ENCODE results near the gene FNTB.

- TF ChIP-seq, protein P1, sequence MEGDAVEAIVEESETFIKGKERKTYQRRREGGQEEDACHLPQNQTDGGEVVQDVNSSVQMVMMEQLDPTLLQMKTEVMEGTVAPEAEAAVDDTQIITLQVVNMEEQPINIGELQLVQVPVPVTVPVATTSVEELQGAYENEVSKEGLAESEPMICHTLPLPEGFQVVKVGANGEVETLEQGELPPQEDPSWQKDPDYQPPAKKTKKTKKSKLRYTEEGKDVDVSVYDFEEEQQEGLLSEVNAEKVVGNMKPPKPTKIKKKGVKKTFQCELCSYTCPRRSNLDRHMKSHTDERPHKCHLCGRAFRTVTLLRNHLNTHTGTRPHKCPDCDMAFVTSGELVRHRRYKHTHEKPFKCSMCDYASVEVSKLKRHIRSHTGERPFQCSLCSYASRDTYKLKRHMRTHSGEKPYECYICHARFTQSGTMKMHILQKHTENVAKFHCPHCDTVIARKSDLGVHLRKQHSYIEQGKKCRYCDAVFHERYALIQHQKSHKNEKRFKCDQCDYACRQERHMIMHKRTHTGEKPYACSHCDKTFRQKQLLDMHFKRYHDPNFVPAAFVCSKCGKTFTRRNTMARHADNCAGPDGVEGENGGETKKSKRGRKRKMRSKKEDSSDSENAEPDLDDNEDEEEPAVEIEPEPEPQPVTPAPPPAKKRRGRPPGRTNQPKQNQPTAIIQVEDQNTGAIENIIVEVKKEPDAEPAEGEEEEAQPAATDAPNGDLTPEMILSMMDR (IDR thresholded peaks at IDR 0.05; ENCODE audit: insufficient read depth, low read depth, low read length) = no peak
- TF ChIP-seq EZH2 (IDR thresholded peaks at IDR 0.05; ENCODE audit: insufficient read depth, low read length) = no peak
Observed at GRCh38 chr14:65007202-65007601, 20.5 kb downstream of the FNTB start.

Data from astrocyte (in vitro differentiated cells and primary cell).